Measurements from ENCODE around the gene MOV10L1.

MOV10L1 gene

DNA sequence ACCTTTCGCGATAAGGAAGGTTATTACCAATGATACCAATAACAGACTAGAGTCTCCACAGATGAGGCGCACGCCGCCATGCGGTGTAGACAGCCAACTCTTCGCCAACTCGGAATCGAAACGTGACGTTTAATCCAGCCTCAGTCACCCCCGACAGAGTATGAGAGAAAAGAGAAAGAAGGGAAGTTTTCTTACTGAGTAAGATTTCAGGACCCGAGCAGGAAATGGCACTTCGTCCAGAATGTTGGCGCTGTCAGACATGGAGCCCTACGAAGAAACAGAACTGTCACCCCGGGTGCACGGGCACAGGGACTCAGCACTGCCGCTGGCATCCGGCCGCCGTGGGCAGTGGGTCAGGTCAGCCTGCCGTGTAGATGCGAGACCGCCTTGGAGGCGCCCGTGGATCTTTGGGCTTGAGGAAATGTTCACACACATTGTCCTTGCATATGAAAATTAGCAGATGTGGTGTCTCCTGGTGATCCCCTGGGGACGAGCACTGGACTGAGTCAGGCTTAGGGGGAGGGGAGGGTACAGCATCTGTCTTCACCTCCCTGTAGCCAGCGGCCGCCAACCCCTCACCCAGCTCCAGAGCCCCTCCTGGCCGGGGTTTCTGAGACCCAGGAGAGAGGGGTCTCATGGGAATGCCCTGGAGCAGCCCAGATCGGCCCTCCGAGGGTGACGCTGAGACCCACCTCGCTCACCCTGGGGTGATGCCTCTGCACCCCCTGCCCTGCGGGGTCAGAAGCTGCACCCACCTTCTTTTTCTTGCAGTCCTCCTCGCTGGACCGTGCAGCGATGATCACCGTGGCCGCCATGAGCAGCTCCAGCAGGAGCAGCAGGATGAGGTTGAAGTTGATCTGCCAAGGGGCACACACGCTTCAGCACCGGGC lies 12.9 kb upstream of the MOV10L1 start:
- TF ChIP-seq, protein P1, sequence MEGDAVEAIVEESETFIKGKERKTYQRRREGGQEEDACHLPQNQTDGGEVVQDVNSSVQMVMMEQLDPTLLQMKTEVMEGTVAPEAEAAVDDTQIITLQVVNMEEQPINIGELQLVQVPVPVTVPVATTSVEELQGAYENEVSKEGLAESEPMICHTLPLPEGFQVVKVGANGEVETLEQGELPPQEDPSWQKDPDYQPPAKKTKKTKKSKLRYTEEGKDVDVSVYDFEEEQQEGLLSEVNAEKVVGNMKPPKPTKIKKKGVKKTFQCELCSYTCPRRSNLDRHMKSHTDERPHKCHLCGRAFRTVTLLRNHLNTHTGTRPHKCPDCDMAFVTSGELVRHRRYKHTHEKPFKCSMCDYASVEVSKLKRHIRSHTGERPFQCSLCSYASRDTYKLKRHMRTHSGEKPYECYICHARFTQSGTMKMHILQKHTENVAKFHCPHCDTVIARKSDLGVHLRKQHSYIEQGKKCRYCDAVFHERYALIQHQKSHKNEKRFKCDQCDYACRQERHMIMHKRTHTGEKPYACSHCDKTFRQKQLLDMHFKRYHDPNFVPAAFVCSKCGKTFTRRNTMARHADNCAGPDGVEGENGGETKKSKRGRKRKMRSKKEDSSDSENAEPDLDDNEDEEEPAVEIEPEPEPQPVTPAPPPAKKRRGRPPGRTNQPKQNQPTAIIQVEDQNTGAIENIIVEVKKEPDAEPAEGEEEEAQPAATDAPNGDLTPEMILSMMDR (IDR thresholded peaks at IDR 0.05; ENCODE audit: low read depth, low read length), result no peak
- TF ChIP-seq, protein P2, sequence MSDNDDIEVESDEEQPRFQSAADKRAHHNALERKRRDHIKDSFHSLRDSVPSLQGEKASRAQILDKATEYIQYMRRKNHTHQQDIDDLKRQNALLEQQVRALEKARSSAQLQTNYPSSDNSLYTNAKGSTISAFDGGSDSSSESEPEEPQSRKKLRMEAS (IDR thresholded peaks at IDR 0.05; ENCODE audit: low read depth, low read length), result no peak
- no peak for TF ChIP-seq MYC (IDR thresholded peaks at IDR 0.05; ENCODE audit: low read depth, low read length)
- DNase-seq (ENCODE audit: low read depth), result peak; percentile 44
- H3K4me3 ChIP-seq (ENCODE audit: low read depth, low read length), result no peak overlapping the region

- no peak overlapping the region for H3K4me3 ChIP-seq (ENCODE audit: low read depth, low read length)
- TF ChIP-seq MYC (IDR thresholded peaks at IDR 0.05; ENCODE audit: low read depth, low read length) (no peak), POLR2A (IDR thresholded peaks at IDR 0.05; ENCODE audit: extremely low read depth, insufficient read length) (no peak)
- TF ChIP-seq, protein P2 (IDR thresholded peaks at IDR 0.05; ENCODE audit: low read depth, low read length), result no peak
- TF ChIP-seq, protein P1 (IDR thresholded peaks at IDR 0.05; ENCODE audit: low read depth, low read length), result no peak
- DNase-seq (ENCODE audit: low read depth), result no peak
Measured at GRCh38 chr22:50078246-50078645, 11.6 kb upstream of the MOV10L1 start.

DNA sequence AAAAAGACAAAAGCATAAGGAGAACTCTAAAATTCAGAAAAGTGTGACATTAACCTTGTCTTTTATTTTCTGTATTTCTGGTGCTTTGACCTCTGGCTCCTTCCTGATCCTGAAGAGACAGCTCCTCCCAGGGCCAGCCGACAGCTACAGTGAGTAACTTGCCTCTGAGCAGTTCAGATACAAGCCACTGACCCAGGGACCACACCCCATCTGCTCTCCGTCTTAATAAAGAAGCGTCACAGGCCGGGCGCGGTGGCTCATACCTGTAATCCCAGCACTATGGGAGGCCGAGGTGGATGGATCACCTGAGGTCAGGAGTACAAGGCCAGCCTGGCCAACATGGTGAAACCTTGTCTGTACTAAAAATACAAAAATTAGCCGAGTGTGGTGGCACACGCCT lies 11.0 kb upstream of the MOV10L1 start:
- H3K4me3 ChIP-seq (ENCODE audit: low read depth, low read length), result no peak overlapping the region
- no peak for DNase-seq (ENCODE audit: low read depth)
- TF ChIP-seq MYC (IDR thresholded peaks at IDR 0.05; ENCODE audit: low read depth, low read length) (no peak), POLR2A (IDR thresholded peaks at IDR 0.05; ENCODE audit: extremely low read depth, insufficient read length) (no peak)
- TF ChIP-seq, protein P2 (IDR thresholded peaks at IDR 0.05; ENCODE audit: low read depth, low read length), result no peak
- TF ChIP-seq, protein P1 (IDR thresholded peaks at IDR 0.05; ENCODE audit: low read depth, low read length), result no peak

- TF ChIP-seq, protein P1 (IDR thresholded peaks at IDR 0.05; ENCODE audit: low read depth, low read length), result no peak
- TF ChIP-seq POLR2A (IDR thresholded peaks at IDR 0.05; ENCODE audit: extremely low read depth, insufficient read length), result no peak
- TF ChIP-seq MYC (IDR thresholded peaks at IDR 0.05; ENCODE audit: low read depth, low read length), result no peak
- TF ChIP-seq, protein P2 (IDR thresholded peaks at IDR 0.05; ENCODE audit: low read depth, low read length), result no peak
- no peak for DNase-seq (ENCODE audit: low read depth)
- no peak overlapping the region for H3K4me3 ChIP-seq (ENCODE audit: low read depth, low read length)
Measured at GRCh38 chr22:50080077-50080465, 9.7 kb upstream of the MOV10L1 start.

- no peak overlapping the region for H3K4me3 ChIP-seq (ENCODE audit: low read depth, low read length)
- TF ChIP-seq, protein P1 (IDR thresholded peaks at IDR 0.05; ENCODE audit: low read depth, low read length), result no peak
- TF ChIP-seq MYC (IDR thresholded peaks at IDR 0.05; ENCODE audit: low read depth, low read length) (no peak), POLR2A (IDR thresholded peaks at IDR 0.05; ENCODE audit: extremely low read depth, insufficient read length) (no peak)
- TF ChIP-seq, protein P2 (IDR thresholded peaks at IDR 0.05; ENCODE audit: low read depth, low read length), result no peak
- no peak for DNase-seq (ENCODE audit: low read depth)
Measured at GRCh38 chr22:50081426-50082196, 8.2 kb upstream of the MOV10L1 start.
